Hepatocyte (in vitro differentiated cells): Measurements from ENCODE around the gene HPSE2. TPM values are rescaled to one million over a fixed set of nuclear protein-coding genes. Genes with fewer than 3 reads are reported as not detected.

ENCODE experiments used
- DNase-seq: peaks from one replicate; pipeline ENCODE4 v3.0.0-alpha.2; 2016; ENCODE audit warnings: low spot score
- H2AFZ ChIP-seq: fragments of 200-600 bp; sonication (generic); 2 replicates; pipeline ENCODE4 v1.6.0; 2016; ENCODE audit warnings: antibody characterized with exemption, mild to moderate bottlenecking
- H3K27ac ChIP-seq: fragments of 200-600 bp; sonication (generic); 2 replicates; pipeline ENCODE4 v1.5.1; 2016; ENCODE audit warnings: mild to moderate bottlenecking
- H3K27me3 ChIP-seq: fragments of 200-600 bp; sonication (generic); 2 replicates; pipeline ENCODE4 v1.6.1; 2016
- H3K36me3 ChIP-seq: fragments of 200-600 bp; sonication (generic); replicated peaks from 2 replicates; pipeline ENCODE4 v1.5.1; 2016; ENCODE audit warnings: low read depth; ENCODE audit not compliant: insufficient read depth
- H3K4me1 ChIP-seq: fragments of 200-600 bp; sonication (generic); 2 replicates; pipeline ENCODE4 v1.5.1; 2016; ENCODE audit warnings: mild to moderate bottlenecking, moderate library complexity; ENCODE audit not compliant: insufficient read depth
- H3K4me2 ChIP-seq: fragments of 200-600 bp; sonication (generic); 2 replicates; pipeline ENCODE4 v1.6.0; 2016
- H3K4me3 ChIP-seq: fragments of 200-600 bp; sonication (generic); 2 replicates; pipeline ENCODE4 v1.5.1; 2016; ENCODE audit warnings: mild to moderate bottlenecking
- H3K79me2 ChIP-seq: fragments of 200-600 bp; sonication (generic); 2 replicates; pipeline ENCODE4 v1.6.0; 2017; ENCODE audit warnings: mild to moderate bottlenecking
- H3K9me2 ChIP-seq: fragments of 200-600 bp; sonication (generic); replicated peaks from 2 replicates; pipeline ENCODE4 v1.6.0; 2017; ENCODE audit warnings: mild to moderate bottlenecking; ENCODE audit not compliant: insufficient read depth
- H3K9me3 ChIP-seq: fragments of 200-600 bp; sonication (generic); 2 replicates; pipeline ENCODE4 v1.5.1; 2016; ENCODE audit warnings: low read depth, mild to moderate bottlenecking
- H4K20me1 ChIP-seq: fragments of 200-600 bp; sonication (generic); 2 replicates; pipeline ENCODE4 v1.6.0; 2016; ENCODE audit warnings: mild to moderate bottlenecking; ENCODE audit not compliant: insufficient read depth, poor library complexity, severe bottlenecking
- CTCF ChIP-seq: fragments of 200-600 bp; sonication (generic); IDR thresholded peaks from 2 replicates; pipeline ENCODE4 v1.5.1; 2016; ENCODE audit warnings: antibody characterized with exemption, mild to moderate bottlenecking; ENCODE audit not compliant: poor library complexity
- EZH2 ChIP-seq: fragments of 200-600 bp; sonication (generic); IDR thresholded peaks from 2 replicates; pipeline ENCODE4 v1.6.1; 2016; ENCODE audit warnings: antibody characterized with exemption, mild to moderate bottlenecking, borderline replicate concordance
- EZH2phosphoT487 ChIP-seq: fragments of 200-600 bp; sonication (generic); IDR thresholded peaks from one replicate; pipeline ENCODE4 v1.6.1; 2018; ENCODE audit warnings: antibody characterized with exemption, mild to moderate bottlenecking, low read depth, moderate library complexity; ENCODE audit not compliant: unreplicated experiment, severe bottlenecking
- WGBS: methylation state at CpG from one replicate; pipeline ENCODE4 v1.1.6; 2016; ENCODE audit warnings: low lambda C conversion rate; ENCODE audit errors: missing lambda C conversion rate; 5-methylcytosine and 5-hydroxymethylcytosine counted together
- polyA plus RNA-seq: library from polyadenylated mRNA; unstranded; fragments of >200 nt; fragmentation: Nextera tagmentation; extraction: Ambion mirVana; gene quantifications from 2 replicates; pipeline ENCODE4 v1.2.1, GENCODE V29; 2016
- total RNA-seq: library from RNA; depleted of rRNA; stranded (reverse); fragments of >200 nt; gene quantifications from 2 replicates; pipeline ENCODE4 v1.2.3, GENCODE V29; 2014

HPSE2 gene
- total and polyA plus RNA-seq, 2 experiments from 2014 or later: 3.7 to 5.7 TPM

GRCh38 chr10:98956576-98957260, 278.9 kb downstream of the HPSE2 start:
- Histone ChIP-seq H3K9me2 (no peaks in the 10 kb centered on the region), H3K27ac (peak overlapping the region; percentile 34), H3K4me1 (peaks cover 19% of the 10 kb centered on the region), H3K36me3 (no peaks in the 10 kb centered on the region), H3K79me2 (no peaks in the 10 kb centered on the region), H3K9me3 (no peaks in the 10 kb centered on the region), H3K27me3 (no peaks in the 10 kb centered on the region), H4K20me1 (no peaks in the 10 kb centered on the region), H3K4me3 (no peak overlapping the region), H3K4me2 (no peak overlapping the region), H2AFZ (no peak overlapping the region)
- TF ChIP-seq CTCF (no peak), EZH2 (no peak), EZH2phosphoT487 (no peak)
- 75% methylated on average over 4 of the region's 4 CpGs for WGBS
- DNase-seq: no peak

- Histone ChIP-seq H3K9me2 (no peaks in the 10 kb centered on the region), H3K27me3 (no peaks in the 10 kb centered on the region), H2AFZ (no peak overlapping the region), H4K20me1 (no peaks in the 10 kb centered on the region), H3K9me3 (no peaks in the 10 kb centered on the region), H3K36me3 (no peaks in the 10 kb centered on the region), H3K4me1 (peaks cover 16% of the 10 kb centered on the region), H3K79me2 (no peaks in the 10 kb centered on the region), H3K4me3 (no peak overlapping the region), H3K4me2 (no peak overlapping the region), H3K27ac (no peak overlapping the region)
- WGBS: 95% methylated on average over 6 of the region's 6 CpGs
- TF ChIP-seq EZH2phosphoT487 (no peak), CTCF (no peak), EZH2 (no peak)
- DNase-seq: no peak
Observed at GRCh38 chr10:98953251-98953650, 282.4 kb downstream of the HPSE2 start.

- no peak overlapping the region for H3K27ac ChIP-seq
- no peaks in the 10 kb centered on the region for H3K27me3 ChIP-seq
- no peak overlapping the region for H3K4me2 ChIP-seq
- H3K9me2 ChIP-seq: no peaks in the 10 kb centered on the region
- no peaks in the 10 kb centered on the region for H3K36me3 ChIP-seq
- no peak for DNase-seq
- TF ChIP-seq CTCF (no peak), EZH2phosphoT487 (no peak), EZH2 (no peak)
- H3K9me3 ChIP-seq: no peaks in the 10 kb centered on the region
- 63% methylated on average over 2 of the region's 2 CpGs for WGBS
- no peaks in the 10 kb centered on the region for H4K20me1 ChIP-seq
- H2AFZ ChIP-seq: no peak overlapping the region
- H3K79me2 ChIP-seq: no peaks in the 10 kb centered on the region
- peaks cover under 1% of the 10 kb centered on the region for H3K4me1 ChIP-seq
- no peak overlapping the region for H3K4me3 ChIP-seq
Observed at GRCh38 chr10:98951269-98952000, 284.2 kb downstream of the HPSE2 start.
